ENCODE results near the gene CMTM1.

GRCh38 chr16:66608241-66609138, 42.3 kb downstream of the CMTM1 start:
- TF ChIP-seq, protein P1, sequence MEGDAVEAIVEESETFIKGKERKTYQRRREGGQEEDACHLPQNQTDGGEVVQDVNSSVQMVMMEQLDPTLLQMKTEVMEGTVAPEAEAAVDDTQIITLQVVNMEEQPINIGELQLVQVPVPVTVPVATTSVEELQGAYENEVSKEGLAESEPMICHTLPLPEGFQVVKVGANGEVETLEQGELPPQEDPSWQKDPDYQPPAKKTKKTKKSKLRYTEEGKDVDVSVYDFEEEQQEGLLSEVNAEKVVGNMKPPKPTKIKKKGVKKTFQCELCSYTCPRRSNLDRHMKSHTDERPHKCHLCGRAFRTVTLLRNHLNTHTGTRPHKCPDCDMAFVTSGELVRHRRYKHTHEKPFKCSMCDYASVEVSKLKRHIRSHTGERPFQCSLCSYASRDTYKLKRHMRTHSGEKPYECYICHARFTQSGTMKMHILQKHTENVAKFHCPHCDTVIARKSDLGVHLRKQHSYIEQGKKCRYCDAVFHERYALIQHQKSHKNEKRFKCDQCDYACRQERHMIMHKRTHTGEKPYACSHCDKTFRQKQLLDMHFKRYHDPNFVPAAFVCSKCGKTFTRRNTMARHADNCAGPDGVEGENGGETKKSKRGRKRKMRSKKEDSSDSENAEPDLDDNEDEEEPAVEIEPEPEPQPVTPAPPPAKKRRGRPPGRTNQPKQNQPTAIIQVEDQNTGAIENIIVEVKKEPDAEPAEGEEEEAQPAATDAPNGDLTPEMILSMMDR (IDR thresholded peaks at IDR 0.05; ENCODE audit: low read depth, low read length, poor library complexity, severe bottlenecking) = peak; percentile 97
- no peak for TF ChIP-seq EZH2phosphoT487 (IDR thresholded peaks at IDR 0.05; ENCODE audit: borderline replicate concordance, low read length)
